ENCODE results near the gene THSD7B.

THSD7B gene

DNA sequence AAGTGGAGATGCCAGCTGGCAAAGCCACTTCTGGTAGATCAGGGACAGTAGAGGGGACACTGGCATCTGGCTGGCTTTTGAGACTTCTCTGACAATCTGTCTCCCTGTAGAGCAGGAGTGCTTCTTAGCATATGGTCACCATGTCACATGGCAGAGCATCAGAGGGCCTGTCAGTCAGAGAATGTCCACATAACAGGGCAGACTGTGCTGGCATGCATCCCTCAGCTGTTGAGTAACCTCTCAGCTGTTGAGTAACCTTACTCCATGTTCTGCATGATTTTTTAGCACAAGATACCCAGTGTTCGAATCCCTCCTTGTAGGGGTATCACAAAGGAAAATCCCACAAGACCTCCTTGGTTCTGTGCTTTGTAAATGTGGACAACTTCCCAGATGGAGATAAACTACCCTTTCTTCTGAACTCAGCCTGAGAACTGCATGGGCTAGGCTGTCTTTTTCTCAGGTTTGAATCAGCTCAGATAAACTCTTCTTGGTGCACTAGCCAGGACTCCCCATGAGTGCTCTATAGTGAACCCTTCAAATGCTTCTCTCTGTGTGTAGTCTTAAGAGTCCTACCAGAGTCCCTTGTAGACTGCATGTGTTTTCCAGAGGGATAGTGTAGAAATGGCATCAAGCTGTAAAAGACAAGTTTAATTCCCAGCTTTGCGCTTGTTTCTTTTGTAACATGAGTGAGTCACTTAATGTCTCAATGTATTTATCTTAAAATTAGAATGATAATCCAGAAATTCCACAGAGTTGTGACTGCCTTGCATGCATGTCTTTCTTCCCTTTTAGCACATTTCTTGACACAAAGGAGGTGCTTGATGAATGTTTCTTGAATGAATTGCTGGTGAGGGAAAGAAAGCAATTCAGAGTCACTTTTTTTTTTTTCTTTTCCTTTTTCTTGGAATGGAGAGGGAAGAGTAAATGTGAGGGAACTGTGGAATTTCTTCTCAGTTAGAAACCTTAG lies 756.6 kb downstream of the THSD7B start:
- H3K27ac Mint-ChIP-seq, result no peak overlapping the region
- no peaks in the 10 kb centered on the region for H3K4me1 Mint-ChIP-seq
- no peaks in the 10 kb centered on the region for H3K9me3 Mint-ChIP-seq
- H3K4me3 Mint-ChIP-seq, result no peak overlapping the region
- no peaks in the 10 kb centered on the region for H3K36me3 Mint-ChIP-seq (ENCODE audit: low read depth)
- peaks cover 6% of the 10 kb centered on the region for H3K27me3 Mint-ChIP-seq (ENCODE audit: low read depth)
- no peak for TF ChIP-seq CTCF (IDR thresholded peaks at IDR 0.05; ENCODE audit: unreplicated experiment in 3 of 3)

DNA sequence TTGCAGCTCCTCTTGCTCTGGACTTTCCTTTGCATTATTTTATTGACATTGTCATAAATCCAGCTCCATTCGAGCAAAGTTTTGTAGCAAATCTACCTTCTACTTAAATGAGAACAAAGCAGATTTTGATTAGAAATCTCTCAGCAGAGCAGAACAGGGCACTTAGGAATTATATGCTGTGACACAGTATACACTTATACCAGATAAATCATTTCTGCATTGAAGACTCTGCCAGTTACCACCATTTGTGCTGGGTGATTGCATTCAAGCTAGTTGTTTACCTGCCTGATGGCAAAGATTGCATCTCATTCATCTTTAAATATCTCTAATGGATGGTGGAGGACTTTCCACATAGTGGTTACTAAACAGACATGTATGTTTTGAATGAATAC lies 757.3 kb downstream of the THSD7B start:
- Mint-ChIP-seq H3K4me3 (no peak overlapping the region), H3K36me3 (ENCODE audit: low read depth) (no peaks in the 10 kb centered on the region), H3K27me3 (ENCODE audit: low read depth) (peaks cover 6% of the 10 kb centered on the region), H3K9me3 (no peaks in the 10 kb centered on the region), H3K27ac (no peak overlapping the region), H3K4me1 (no peaks in the 10 kb centered on the region)
- no peak for TF ChIP-seq CTCF (IDR thresholded peaks at IDR 0.05; ENCODE audit: unreplicated experiment in 3 of 3)

DNA sequence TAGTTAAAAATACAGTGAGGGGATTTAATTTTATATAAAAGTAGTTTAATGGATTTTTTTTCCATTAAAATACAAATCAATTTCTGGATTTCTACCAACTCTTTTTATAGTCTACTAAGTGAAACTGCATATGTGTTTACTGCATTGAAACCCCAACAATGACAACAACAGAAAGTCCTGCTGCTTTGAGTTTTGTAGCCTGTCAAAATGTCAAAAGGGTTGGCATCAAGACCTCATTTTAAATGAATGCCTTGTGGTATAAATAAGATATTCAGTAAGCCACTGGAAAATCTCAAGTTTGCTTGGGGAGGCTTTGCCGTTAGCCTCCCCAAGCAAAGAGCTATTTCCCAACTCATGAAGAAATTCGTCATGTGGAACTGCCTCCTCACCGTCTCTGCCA lies 758.6 kb downstream of the THSD7B start:
- H3K27ac Mint-ChIP-seq, result no peak overlapping the region
- TF ChIP-seq CTCF (IDR thresholded peaks at IDR 0.05; ENCODE audit: unreplicated experiment in 3 of 3), result no peak
- H3K27me3 Mint-ChIP-seq (ENCODE audit: low read depth), result peaks cover 6% of the 10 kb centered on the region
- H3K9me3 Mint-ChIP-seq, result no peaks in the 10 kb centered on the region
- H3K36me3 Mint-ChIP-seq (ENCODE audit: low read depth), result no peaks in the 10 kb centered on the region
- no peaks in the 10 kb centered on the region for H3K4me1 Mint-ChIP-seq
- no peak overlapping the region for H3K4me3 Mint-ChIP-seq

- no peak overlapping the region for H3K4me3 Mint-ChIP-seq
- no peaks in the 10 kb centered on the region for H3K36me3 Mint-ChIP-seq (ENCODE audit: low read depth)
- H3K9me3 Mint-ChIP-seq, result no peaks in the 10 kb centered on the region
- no peaks in the 10 kb centered on the region for H3K4me1 Mint-ChIP-seq
- peaks cover 6% of the 10 kb centered on the region for H3K27me3 Mint-ChIP-seq (ENCODE audit: low read depth)
- no peak for TF ChIP-seq CTCF (IDR thresholded peaks at IDR 0.05; ENCODE audit: unreplicated experiment in 3 of 3)
- no peak overlapping the region for H3K27ac Mint-ChIP-seq
These were observed 759.8 kb downstream of the THSD7B start for GRCh38 chr2:137525132-137525531.

DNA sequence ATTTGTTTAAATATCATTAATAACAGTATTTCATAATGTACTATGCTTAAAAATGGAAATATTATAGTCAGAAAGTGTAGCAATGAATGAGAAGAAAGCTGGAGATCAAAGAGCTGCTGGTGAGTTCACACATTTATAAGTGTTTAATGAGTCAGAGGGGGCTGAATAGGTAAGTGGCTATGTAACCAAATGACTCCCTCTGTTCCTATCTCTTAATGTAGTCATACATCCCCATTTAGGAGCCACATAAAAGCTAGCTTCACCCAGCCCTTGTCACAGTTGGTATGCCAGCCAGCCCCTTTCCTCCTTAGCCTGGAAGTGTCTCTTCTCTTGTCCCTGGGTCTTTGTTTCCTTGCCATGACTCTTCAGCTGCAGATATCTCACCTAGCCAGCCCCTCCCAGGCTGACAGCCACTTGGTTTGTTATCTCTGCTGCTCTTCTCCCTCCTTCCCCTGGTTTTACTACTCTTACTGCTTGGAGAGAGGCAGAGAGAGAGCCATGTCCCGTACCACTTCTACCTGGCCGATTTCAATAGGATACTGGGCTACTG lies 760.4 kb downstream of the THSD7B start:
- Mint-ChIP-seq H3K27ac (no peak overlapping the region), H3K9me3 (no peaks in the 10 kb centered on the region), H3K27me3 (ENCODE audit: low read depth) (peaks cover 4% of the 10 kb centered on the region), H3K36me3 (ENCODE audit: low read depth) (no peaks in the 10 kb centered on the region), H3K4me1 (no peaks in the 10 kb centered on the region), H3K4me3 (no peak overlapping the region)
- TF ChIP-seq CTCF (IDR thresholded peaks at IDR 0.05; ENCODE audit: unreplicated experiment in 3 of 3), result no peak

Data from nephron (organoid).